Stimulated activated CD8-positive, alpha-beta memory T cell treated with anti-CD3 and anti-CD28 coated beads, Interleukin-7, amount 100 ng/mL, for 24 hours (primary cell): ENCODE results near the gene GUCD1.
"Not testable (repeated sequence)": the region's sequence is repeated elsewhere in the genome, so short reads cannot be mapped to it uniquely, and the experiment has no call there.

Source experiments
- DNase-seq: peaks from one replicate; pipeline ENCODE4 v3.0.0-alpha.2; 2020; ENCODE audit warnings: low read depth

GUCD1 gene

GRCh38 chr22:24565077-24565476 lies 10.1 kb upstream of the GUCD1 start:
- DNase-seq: no peak

DNA sequence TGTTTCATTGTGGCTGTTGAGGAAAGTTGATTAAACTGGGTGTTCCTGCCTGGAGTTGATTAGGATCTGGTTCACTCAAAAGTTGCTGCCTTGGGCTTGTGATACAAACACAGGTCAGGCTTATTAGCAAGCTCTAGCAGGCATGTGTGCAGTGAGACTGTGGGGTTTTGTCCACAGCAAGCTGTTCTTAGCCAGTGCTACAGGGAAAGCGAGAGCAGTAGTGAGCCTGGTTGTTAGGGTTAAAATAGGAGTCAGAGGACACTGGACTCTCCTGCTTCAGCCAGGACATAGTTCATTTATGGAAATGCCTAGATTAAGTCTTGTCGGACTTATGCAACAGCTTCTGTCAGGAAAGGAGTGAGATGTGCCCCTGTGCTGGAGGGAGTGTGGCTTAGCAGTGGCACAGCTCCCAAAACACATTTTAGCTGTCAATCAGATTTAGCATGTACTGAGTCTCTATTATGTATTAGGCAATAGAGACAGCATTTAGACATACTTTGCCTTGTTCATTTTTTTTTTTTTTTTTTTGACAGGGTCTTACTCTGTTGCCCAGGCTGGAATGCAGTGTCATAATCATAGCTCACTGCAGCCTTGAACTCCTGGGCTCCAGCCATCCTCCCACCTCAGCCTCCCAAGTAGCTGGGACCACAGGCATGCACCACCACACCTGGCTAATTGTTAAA lies 9.6 kb upstream of the GUCD1 start:
- no peak for DNase-seq

DNA sequence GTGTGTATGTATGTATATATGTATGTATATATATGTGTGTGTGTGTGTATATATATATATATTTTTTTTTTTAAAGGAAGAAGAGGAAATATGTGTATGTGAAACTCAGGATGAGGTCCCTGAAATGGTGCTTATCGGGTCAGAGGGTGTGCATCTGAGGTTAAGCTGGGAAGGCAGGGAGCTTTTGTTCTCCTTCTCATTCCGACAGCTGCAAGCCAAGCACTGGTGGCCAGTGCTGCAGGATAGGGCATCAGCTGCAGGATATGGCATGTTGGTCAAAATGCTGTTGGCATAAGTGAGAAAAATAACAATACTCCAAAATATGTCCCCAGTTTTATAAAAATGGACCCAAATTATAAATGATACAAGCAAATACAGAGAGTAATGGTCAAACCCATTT lies 8.3 kb upstream of the GUCD1 start:
- no peak for DNase-seq

DNA sequence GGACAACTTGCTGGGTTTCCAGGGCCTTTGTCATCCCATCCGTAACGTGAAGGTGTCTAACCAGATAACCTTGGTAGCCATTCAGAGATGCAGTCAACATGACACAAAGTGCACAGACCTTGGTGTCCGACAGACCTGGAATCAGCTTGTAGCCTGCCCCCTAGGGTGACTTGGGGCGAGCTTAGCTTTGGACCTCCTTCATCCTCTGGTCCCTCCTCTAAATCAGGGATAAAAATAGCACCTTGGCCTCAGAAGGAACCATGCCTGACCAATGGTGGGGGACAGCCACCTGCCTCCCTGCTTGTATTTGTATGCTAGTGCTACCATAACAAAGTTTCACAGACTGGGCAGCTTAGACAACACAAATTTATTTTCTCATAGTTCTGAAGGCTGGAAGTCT lies 4.5 kb upstream of the GUCD1 start:
- no peak for DNase-seq

- DNase-seq: peak; percentile 100
These were observed 464 bp upstream of the GUCD1 start, which contains the start of gene SNRPD3 for GRCh38 chr22:24555165-24556039. TSS of gene SNRPD3 (plus strand) at chr22:24555999. CDS start at chr22:24557675, 1,676 bp downstream.

- DNase-seq: no peak
These were observed 1.2 kb downstream of the GUCD1 start for GRCh38 chr22:24553597-24554312.

GRCh38 chr22:24552503-24553286 lies 2.2 kb downstream of the GUCD1 start:
- DNase-seq: not testable (repeated sequence)

- no peak for DNase-seq
These were observed 4.0 kb downstream of the GUCD1 start for GRCh38 chr22:24550902-24551435.

- DNase-seq: no peak
These were observed 4.7 kb downstream of the GUCD1 start for GRCh38 chr22:24550028-24550901.

DNA sequence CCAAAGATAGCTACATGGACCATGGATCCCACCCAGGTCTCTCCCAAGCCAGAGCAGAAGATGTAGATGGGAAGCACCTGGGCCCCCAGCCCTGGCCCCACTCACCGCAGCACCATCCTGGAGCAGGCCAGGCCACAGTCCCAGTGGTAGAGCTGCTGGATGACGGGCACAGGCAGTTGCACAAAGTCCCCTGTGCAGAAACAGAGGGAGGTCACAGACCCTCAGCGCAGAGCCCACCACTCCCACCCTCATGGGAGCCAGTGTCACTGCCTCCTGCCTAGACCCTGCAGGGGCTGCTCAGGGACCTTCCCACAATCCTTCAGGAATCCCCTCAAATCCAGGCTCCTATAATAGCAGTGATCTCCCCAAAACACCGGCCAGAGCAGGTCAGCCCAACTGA lies 6.1 kb downstream of the GUCD1 start:
- no peak for DNase-seq

DNA sequence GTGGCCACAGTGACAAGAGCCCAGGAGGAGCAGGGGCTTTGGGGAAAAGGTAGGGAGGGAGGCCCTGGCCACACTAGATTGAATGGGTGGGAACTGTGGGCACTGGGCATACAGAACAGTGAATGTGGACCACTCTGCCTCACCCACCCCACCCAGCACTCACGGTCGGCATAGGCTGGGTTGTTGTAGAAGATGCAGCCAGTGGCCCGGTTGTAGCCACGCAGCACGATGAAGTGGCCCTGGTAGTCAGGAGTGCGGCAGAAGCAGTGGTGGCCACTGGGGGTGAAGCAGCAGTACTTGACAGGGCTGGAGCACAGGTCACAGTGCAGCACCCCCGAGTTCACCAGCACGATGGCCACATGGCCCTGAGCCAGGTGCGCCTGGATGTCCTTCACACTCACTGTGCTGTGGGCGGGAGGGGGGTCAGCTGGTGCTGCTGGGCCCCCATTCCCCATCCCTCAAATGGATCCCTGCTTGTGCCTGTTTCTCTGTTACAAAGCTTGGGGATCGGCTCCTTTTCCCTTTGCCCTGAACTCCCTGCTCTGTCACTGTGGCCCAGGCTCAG lies 11.2 kb downstream of the GUCD1 start:
- no peak for DNase-seq

- no peak for DNase-seq
These were observed 11.7 kb downstream of the GUCD1 start for GRCh38 chr22:24543185-24543601.

DNA sequence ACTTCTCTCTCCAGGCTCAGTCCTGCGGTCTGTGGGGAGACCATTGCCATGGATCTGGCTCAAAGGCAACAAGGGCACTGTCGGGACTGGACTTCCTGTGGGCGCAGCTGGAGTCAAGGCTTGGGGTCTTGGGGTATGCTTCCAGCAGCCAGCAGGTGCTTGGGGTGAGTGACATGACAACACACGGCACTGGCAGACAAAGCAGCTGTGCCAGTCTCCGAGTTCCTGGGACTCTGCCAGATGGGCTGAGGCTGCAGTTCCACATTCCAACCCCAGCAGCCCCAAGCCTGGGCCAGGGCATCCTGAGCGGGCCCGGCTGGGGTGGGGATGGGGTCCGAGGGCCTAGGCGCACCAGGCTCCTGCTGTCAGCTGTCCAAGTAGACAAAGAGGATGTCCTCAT lies 12.3 kb downstream of the GUCD1 start:
- no peak for DNase-seq

GRCh38 chr22:24541681-24542515 lies 13.0 kb downstream of the GUCD1 start:
- no peak for DNase-seq

GRCh38 chr22:24540470-24540869 lies 14.5 kb downstream of the GUCD1 start:
- no peak for DNase-seq

GRCh38 chr22:24536089-24536488 lies 18.8 kb downstream of the GUCD1 start:
- no peak for DNase-seq

GRCh38 chr22:24535348-24535747 lies 19.6 kb downstream of the GUCD1 start:
- no peak for DNase-seq

DNA sequence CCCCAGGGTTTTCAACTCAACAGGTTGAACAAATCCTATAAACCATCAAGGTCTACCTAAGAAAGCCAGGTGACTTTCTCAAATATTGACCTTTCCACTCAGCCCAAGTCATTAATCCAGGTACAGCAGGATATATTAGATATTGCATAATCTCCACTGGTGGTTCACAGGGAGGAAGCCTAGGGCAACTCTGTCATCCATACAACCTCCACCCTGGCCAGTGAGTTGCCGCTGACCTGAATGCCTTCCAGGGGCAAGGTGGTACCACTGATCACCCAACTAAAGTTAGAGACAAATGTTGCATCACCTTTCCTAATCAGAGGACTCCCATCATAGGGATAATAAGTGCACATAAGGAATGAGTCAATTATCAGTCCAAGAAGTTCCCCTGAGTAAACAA lies 22.9 kb downstream of the GUCD1 start:
- DNase-seq: no peak

DNA sequence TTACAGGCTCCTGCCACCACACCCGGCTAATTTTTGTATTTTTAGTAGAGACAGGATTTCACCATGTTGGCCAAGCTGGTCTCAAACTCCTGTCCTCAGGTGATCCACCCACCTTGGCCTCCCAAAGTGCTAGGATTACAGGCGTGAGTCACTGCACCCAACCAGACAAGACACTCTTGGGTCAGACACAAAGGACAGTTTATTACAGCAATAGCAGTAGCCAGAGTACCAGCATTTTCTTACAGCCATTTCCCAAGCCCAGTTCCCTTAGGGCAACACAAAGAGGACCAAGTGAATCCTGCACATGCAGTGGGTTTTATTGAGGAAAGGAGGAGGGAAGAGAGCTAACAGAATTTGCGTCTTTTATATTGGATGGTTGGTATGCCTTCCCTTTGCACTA lies 24.0 kb downstream of the GUCD1 start:
- not testable (repeated sequence) for DNase-seq
